Measurements from ENCODE around the gene IL22RA2.

- TF ChIP-seq CTCF (optimal IDR thresholded peaks at IDR 0.05 in 1 of 3, IDR thresholded peaks at IDR 0.05 in 1 of 3, conservative IDR thresholded peaks at IDR 0.05 in 1 of 3; ENCODE audit: extremely low read depth in 1 of 3, insufficient read depth in 2 of 3, low read length in 3 of 3) (no peak), EZH2 (IDR thresholded peaks at IDR 0.05; ENCODE audit: low read length) (no peak)
Observed at GRCh38 chr6:137216875-137217553, 43.6 kb upstream of the IL22RA2 start.
